IPS-18a (cell line): ENCODE measurements around the gene KRTAP12-4.
"Not testable (repeated sequence)": the region's sequence is repeated elsewhere in the genome, so short reads cannot be mapped to it uniquely, and the experiment has no call there.

Experiments
- H3K27ac ChIP-seq: one replicate; pipeline ENCODE4 v1.5.1; 2013; ENCODE audit warnings: low read length
- H3K27me3 ChIP-seq: one replicate; pipeline ENCODE4 v1.6.1; 2013; ENCODE audit warnings: mild to moderate bottlenecking, low read length; ENCODE audit not compliant: control insufficient read depth, insufficient read depth
- H3K36me3 ChIP-seq: one replicate; pipeline ENCODE4 v1.6.1; 2013; ENCODE audit warnings: low read depth, low read length; ENCODE audit not compliant: control insufficient read depth
- H3K4me1 ChIP-seq: one replicate; pipeline ENCODE4 v1.6.1; 2013; ENCODE audit warnings: low read depth, low read length; ENCODE audit not compliant: control insufficient read depth
- H3K4me3 ChIP-seq: one replicate; pipeline ENCODE4 v1.5.1; 2013; ENCODE audit warnings: low read length
- H3K9ac ChIP-seq: one replicate; pipeline ENCODE4 v1.6.1; 2013; ENCODE audit warnings: mild to moderate bottlenecking, low read length, moderate library complexity
- H3K9me3 ChIP-seq: one replicate; pipeline ENCODE4 v1.6.1; 2013; ENCODE audit warnings: low read depth, low read length; ENCODE audit not compliant: control insufficient read depth

KRTAP12-4 gene

DNA sequence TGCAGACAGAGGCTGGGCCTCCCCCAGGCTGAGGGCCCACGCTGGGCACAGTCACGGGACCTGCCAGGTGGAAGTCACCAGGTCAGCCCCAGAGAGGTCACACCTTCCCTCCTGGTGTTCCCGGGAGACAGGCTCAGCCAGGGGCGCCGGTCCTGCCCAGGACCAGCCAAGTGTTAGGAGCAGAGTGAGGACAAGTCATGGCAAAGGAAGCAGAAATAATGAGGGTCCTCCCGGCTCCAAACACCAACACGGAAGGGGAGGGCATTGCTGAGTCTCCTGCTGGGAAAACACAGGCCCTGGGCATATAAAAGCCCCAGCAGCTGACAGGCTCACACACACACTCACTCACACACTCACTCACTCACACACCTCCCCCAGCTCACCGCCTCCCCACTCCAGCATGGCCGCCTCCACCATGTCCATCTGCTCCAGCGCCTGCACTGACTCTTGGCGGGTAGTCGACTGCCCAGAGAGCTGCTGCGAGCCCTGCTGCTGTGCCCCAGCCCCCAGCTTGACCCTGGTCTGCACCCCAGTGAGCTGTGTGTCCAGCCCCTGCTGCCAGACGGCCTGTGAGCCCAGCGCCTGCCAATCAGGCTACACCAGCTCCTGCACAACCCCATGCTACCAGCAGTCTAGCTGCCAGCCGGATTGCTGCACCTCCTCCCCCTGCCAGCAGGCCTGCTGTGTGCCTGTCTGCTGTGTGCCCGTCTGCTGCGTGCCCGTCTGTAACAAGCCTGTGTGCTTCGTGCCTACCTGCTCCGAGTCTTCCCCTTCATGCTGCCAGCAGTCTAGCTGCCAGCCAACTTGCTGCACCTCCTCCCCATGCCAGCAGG is 17.2 kb downstream of the KRTAP12-4 start, which contains the start of gene KRTAP10-10:
Gene KRTAP10-10 (plus strand): TSS at position 339 of the 833 bp plus-strand sequence. CDS start 62 bp downstream, at position 401.
- Histone ChIP-seq H3K4me1 (no peaks in the 10 kb centered on the region), H3K9ac (no peak within 1 kb of the TSS), H3K27ac (no peak within 1 kb of the TSS), H3K36me3 (no peaks in the 10 kb centered on the region), H3K9me3 (no peaks in the 10 kb centered on the region), H3K27me3 (no peaks in the 10 kb centered on the region), H3K4me3 (no peak within 1 kb of the TSS)

DNA sequence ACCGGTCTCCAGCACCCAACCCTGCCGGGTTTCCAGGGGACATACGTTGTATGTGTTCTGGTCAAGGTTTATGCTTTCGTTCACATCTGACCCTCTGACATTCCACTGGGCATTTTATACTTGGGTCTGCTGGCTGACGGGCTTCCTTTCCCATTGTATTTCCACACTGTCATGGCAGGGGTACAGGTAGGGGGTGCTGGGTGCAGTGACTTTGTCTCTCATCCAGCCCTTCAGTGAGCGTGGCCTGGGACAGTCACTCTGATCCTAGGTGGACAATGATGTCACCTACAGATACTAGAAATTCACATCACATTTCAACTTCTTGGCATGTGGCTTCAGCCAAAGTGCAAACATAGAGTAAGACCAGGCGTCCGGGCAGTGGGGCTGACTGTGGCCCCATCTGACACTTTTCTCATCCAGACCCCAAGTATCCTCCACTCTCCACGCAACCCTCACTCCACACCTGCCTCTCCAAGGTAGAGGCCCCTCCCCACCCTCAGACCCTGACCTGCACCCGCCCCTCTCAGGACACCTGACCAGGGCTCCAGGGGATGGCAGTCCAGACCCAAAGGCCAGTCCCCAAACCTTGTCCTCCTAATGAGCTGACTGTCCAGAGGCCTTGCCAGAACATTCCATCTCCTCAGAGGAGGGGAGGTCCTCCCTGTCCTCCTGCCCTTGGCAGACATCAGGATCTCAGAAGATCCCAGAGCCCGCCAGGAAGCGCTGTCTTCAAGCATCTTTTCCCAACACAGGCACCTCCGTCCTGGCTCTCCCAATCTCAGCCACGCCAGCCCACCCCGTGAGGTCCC is 18.0 kb downstream of the KRTAP12-4 start:
- Histone ChIP-seq H3K4me3 (no peak overlapping the region), H3K4me1 (no peaks in the 10 kb centered on the region), H3K27me3 (no peaks in the 10 kb centered on the region), H3K36me3 (no peaks in the 10 kb centered on the region), H3K9me3 (no peaks in the 10 kb centered on the region), H3K9ac (no peak overlapping the region), H3K27ac (no peak overlapping the region)

DNA sequence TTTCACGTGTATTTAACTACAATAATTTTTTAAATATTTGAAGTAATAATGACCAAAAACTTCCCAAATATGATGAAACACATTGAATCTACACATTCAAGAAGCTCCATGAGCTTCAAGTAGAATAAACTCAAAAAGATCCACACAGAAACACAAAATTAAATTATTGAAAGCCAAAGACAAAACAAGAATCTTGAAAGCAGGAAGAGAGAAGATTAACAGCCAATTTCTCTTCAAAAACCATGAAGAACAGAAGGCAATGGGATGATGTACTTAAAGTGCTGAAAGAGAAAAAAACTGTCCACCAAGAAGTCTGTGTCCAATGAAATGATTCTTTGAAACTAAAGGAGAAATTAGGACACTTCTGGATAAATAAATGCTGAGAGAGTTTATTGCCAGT is 22.4 kb downstream of the KRTAP12-4 start:
- no peak overlapping the region for H3K9ac ChIP-seq
- no peak overlapping the region for H3K4me3 ChIP-seq
- H3K27me3 ChIP-seq = no peaks in the 10 kb centered on the region
- H3K27ac ChIP-seq = no peak overlapping the region
- no peaks in the 10 kb centered on the region for H3K9me3 ChIP-seq
- no peaks in the 10 kb centered on the region for H3K4me1 ChIP-seq
- no peaks in the 10 kb centered on the region for H3K36me3 ChIP-seq

DNA sequence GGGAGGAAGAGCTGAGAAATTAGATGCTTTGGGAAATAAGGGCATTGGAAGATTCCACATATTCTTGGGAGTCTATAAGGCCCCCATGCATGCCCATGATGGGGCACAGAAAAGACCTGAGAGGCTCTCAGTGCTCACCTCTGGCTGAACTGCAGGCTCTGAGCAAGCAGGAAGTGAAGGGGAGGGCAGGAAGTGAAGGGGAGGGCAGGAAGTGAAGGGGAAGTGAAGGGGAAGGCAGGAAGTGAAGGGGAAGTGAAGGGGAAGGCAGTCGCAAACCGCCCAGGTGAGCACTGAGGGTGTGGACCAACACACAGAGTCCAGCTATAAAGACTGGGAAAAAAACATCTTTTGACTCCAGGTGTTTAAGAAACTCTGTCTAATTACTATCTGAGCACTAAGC is 24.0 kb downstream of the KRTAP12-4 start:
- no peaks in the 10 kb centered on the region for H3K4me1 ChIP-seq
- no peak overlapping the region for H3K9ac ChIP-seq
- H3K27me3 ChIP-seq = no peaks in the 10 kb centered on the region
- no peaks in the 10 kb centered on the region for H3K36me3 ChIP-seq
- no peak overlapping the region for H3K27ac ChIP-seq
- H3K9me3 ChIP-seq = no peaks in the 10 kb centered on the region
- H3K4me3 ChIP-seq = no peak overlapping the region

DNA sequence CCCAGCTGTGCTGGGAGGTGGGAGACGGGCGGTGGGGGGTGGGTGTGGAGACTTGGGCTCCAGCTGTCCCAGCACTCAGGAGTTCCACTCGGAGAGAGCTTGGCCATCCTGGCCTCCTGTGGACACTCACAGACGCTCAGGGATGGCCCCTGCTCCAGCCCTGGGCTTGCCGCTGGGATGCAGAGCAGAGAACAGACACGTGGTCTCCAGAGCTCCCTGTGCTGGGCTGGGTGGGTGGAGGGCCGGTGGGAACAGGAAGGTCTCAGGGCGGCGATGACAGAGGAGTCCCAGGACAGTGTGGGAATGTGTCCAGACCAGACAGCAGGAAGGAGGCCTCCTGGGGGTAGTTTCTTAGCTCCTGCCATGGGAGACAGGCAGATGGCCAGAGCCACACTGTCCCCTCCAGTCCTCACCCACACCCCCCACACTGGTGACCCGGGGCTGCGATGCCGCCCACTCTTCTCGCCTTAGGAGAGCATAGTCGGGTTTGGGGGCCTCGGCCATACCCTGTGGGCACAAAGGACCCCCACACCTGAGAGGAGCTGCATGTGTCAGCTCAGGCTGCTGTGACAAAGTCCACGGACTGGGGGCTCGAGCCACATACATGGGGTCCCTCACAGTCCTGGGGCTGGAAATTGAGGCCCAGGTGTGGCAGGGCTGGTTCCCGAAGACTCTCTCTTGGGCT is 25.6 kb downstream of the KRTAP12-4 start:
- H3K27ac ChIP-seq = no peak overlapping the region
- H3K36me3 ChIP-seq = no peaks in the 10 kb centered on the region
- no peaks in the 10 kb centered on the region for H3K27me3 ChIP-seq
- no peak overlapping the region for H3K9ac ChIP-seq
- peaks cover 8% of the 10 kb centered on the region for H3K9me3 ChIP-seq
- H3K4me1 ChIP-seq = no peaks in the 10 kb centered on the region
- no peak overlapping the region for H3K4me3 ChIP-seq

DNA sequence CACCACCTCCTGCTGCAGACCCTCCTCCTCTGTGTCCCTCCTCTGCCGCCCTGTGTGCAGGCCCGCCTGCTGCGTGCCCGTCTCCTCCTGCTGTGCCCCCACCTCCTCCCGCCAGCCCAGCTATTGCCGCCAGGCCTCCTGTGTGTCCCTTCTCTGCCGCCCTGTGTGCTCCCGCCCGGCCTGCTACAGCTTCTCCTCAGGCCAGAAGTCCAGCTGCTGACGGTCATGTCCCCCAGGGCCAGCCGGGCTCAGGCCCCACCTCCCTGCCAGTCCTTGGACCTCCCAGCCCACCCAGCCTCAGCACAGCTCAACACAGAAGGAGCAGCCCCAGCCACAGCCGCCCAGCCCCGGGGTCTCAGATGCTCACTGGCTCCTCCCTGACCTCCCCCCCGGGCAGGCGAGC is 26.6 kb downstream of the KRTAP12-4 start:
- not testable (repeated sequence) for H3K27me3 ChIP-seq, H3K4me1 ChIP-seq, H3K27ac ChIP-seq, H3K9ac ChIP-seq, H3K4me3 ChIP-seq, H3K36me3 ChIP-seq
- H3K9me3 ChIP-seq = peaks cover 19% of the 10 kb centered on the region

DNA sequence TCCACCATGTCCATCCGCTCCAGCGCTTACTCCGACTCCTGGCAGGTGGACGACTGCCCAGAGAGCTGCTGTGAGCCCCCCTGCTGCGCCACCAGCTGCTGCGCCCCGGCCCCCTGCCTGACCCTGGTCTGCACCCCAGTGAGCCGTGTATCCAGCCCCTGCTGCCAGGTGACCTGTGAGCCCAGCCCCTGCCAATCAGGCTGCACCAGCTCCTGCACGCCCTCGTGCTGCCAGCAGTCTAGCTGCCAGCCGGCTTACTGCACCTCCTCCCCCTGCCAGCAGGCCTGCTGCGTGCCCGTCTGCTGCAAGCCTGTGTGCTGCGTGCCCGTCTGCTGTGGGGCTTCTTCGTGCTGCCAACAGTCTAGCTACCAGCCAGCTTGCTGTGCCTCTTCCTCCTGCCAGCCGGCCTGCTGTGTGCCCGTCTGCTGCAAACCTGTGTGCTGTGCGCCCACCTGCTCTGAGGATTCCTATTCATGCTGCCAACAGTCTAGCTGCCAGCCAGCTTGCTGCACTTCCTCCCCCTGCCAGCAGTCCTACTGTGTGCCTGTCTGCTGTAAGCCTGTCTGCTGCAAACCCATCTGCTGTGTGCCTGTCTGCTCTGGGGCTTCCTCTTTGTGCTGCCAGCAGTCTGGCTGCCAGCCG is 27.2 kb downstream of the KRTAP12-4 start:
- not testable (repeated sequence) for H3K4me3 ChIP-seq, H3K9ac ChIP-seq, H3K36me3 ChIP-seq, H3K27ac ChIP-seq, H3K27me3 ChIP-seq, H3K4me1 ChIP-seq
- peaks cover 19% of the 10 kb centered on the region for H3K9me3 ChIP-seq

DNA sequence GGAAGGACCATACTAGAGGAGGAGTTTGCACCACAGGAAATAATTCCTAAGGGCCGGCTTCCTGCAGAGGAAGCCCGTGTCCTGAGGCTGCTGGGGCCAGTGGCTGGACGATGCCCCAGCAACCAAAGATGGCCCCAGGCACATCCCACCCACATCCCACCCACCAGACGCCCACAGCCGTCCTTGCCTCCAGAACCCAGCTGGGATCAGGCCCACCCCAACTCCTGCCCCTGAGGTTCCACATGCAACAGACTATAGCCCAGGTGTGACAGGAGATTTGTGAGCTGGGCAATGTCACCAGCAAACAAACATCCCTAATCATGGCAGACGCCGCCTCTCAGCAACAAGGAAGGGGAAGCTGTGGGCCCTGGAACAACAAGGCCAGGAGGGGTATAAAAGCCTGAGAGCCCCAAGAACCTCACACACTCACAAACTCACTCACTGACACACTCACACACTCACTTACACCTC is 27.8 kb downstream of the KRTAP12-4 start, which contains the start of gene KRTAP10-9:
Gene KRTAP10-9 (plus strand): TSS at position 421 of the 471 bp plus-strand sequence. CDS start 79 bp downstream, outside the sequence.
- Histone ChIP-seq H3K27ac (no peak within 1 kb of the TSS), H3K27me3 (no peaks in the 10 kb centered on the region), H3K9me3 (peaks cover 19% of the 10 kb centered on the region), H3K36me3 (no peaks in the 10 kb centered on the region), H3K9ac (no peak within 1 kb of the TSS), H3K4me3 (no peak within 1 kb of the TSS), H3K4me1 (no peaks in the 10 kb centered on the region)

DNA sequence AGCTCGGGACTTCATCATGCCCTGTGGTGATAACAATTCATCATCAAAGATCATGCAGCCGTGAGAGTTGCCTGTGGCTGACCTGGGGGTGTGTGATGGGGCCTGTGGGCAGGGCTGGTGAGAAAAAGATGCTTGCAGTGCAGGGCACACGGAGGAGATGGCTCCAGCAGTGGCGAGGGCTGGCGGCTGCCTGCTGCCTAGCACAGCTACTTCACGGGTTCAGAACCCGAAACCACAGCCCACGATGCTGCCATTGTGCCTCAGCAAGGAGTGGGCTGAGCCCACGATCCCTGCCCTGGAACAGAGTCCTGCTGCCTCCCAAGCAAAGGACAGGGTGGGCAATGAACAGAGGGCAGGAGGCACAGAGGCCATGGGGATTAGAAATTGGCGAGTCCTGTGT is 28.2 kb downstream of the KRTAP12-4 start:
- H3K9ac ChIP-seq = no peak overlapping the region
- no peaks in the 10 kb centered on the region for H3K27me3 ChIP-seq
- H3K27ac ChIP-seq = no peak overlapping the region
- H3K9me3 ChIP-seq = peaks cover 19% of the 10 kb centered on the region
- H3K4me3 ChIP-seq = no peak overlapping the region
- H3K4me1 ChIP-seq = no peaks in the 10 kb centered on the region
- H3K36me3 ChIP-seq = no peaks in the 10 kb centered on the region

DNA sequence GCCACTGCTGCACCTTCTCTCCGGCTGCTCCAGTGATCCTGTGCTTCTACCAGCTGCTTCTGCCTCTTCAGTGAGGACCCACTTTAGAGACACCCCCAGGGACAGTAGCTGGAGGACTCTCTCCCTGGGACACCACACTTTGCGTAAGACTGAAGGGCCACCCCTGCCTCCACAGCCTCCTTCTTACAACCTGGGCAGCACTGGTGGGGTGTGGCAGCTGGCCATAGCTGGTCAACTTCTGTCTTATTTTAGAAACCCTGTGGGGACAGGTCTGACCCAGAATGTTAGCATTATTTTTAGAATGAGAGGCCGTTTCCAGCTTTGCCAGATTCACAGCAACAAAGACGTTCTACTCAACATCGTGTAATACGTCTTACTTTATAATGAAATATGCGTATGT is 28.7 kb downstream of the KRTAP12-4 start:
- no peak overlapping the region for H3K27ac ChIP-seq
- no peaks in the 10 kb centered on the region for H3K27me3 ChIP-seq
- no peaks in the 10 kb centered on the region for H3K4me1 ChIP-seq
- H3K36me3 ChIP-seq = no peaks in the 10 kb centered on the region
- no peak overlapping the region for H3K4me3 ChIP-seq
- peaks cover 19% of the 10 kb centered on the region for H3K9me3 ChIP-seq
- no peak overlapping the region for H3K9ac ChIP-seq

DNA sequence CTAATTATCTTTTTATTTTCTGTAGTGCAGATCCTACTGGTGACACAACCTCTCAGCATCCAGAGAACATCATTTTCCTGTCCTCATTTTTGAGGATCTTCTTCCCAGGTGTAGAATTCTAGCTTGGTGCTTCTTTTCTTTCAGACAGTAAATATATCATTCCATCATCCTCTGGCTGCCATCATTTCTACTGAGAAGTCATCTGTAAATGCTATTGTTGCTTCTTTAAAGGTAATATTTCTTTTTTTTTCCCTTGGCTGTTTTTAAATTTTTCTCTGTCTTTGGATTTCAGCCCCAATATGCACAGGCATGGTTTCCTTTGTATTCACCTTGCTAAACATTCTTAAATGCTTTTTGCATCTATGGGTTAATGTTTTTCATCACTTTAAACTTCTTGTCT is 30.9 kb downstream of the KRTAP12-4 start:
- H3K27ac ChIP-seq = no peak overlapping the region
- no peaks in the 10 kb centered on the region for H3K4me1 ChIP-seq
- no peak overlapping the region for H3K9ac ChIP-seq
- H3K4me3 ChIP-seq = no peak overlapping the region
- no peaks in the 10 kb centered on the region for H3K36me3 ChIP-seq
- peaks cover 19% of the 10 kb centered on the region for H3K9me3 ChIP-seq
- H3K27me3 ChIP-seq = no peaks in the 10 kb centered on the region
